Esophagus (tissue), 2 donors: ENCODE measurements around the gene ENSA. TPM values are rescaled to one million over a fixed set of nuclear protein-coding genes. Genes with fewer than 3 reads are reported as not detected.

Experiments
- polyA plus RNA-seq, 2 donors: library from polyadenylated mRNA; stranded (reverse); fragments of 200-250 nt; gene quantifications; one replicate each; pipeline ENCODE4 v1.2.3, GENCODE V29; 2013
- donor health status: healthy with polysubstance abuse.
- donor health status: Bipolar disorder and iron deficiency.

ENSA gene
- polyA plus RNA-seq, 2 donors: 290 to 298 TPM

Other genes with a start within 250 kb of the ENSA start
- gene TARS2, start 142.2 kb downstream of the ENSA start, polyA plus RNA-seq: 10 to 100 TPM; 14.1 to 26.7 TPM
- gene ECM1, start 121.5 kb downstream of the ENSA start, polyA plus RNA-seq: 1,000 to 10,000 TPM; 1,189 to 4,054 TPM
- gene FALEC, start 113.9 kb downstream of the ENSA start, polyA plus RNA-seq: 1 to 10 TPM; 2.1 to 4.6 TPM
- gene ADAMTSL4, start 80.2 kb downstream of the ENSA start, polyA plus RNA-seq: 100 to 1,000 TPM in 1 of 2 donors, 10 to 100 TPM in 1; 43.2 to 108 TPM
- 100 to 1,000 TPM in 1 of 2 donors, 10 to 100 TPM in 1; 99.3 to 101 TPM for gene MCL1, start 50.0 kb downstream of the ENSA start, polyA plus RNA-seq
- gene GOLPH3L, start 67.5 kb upstream of the ENSA start, polyA plus RNA-seq: 10 to 100 TPM; 20.3 to 27.0 TPM
- 1 to 10 TPM in 1 of 2 donors, not detected in 1; 3.8 TPM for gene HORMAD1, start 91.3 kb upstream of the ENSA start, polyA plus RNA-seq
- gene CTSS, start 136.2 kb upstream of the ENSA start, polyA plus RNA-seq: 10 to 100 TPM; 17.2 to 20.2 TPM
- 10 to 100 TPM in 1 of 2 donors, 1 to 10 TPM in 1; 5.7 to 11.1 TPM for gene CTSK, start 178.6 kb upstream of the ENSA start, polyA plus RNA-seq
- 10 to 100 TPM in 1 of 2 donors, 1 to 10 TPM in 1; 9.0 to 10.5 TPM for gene ARNT, start 247.0 kb upstream of the ENSA start, polyA plus RNA-seq